ENCODE measurements around the gene IDH3G.

Gene IDH3G

DNA sequence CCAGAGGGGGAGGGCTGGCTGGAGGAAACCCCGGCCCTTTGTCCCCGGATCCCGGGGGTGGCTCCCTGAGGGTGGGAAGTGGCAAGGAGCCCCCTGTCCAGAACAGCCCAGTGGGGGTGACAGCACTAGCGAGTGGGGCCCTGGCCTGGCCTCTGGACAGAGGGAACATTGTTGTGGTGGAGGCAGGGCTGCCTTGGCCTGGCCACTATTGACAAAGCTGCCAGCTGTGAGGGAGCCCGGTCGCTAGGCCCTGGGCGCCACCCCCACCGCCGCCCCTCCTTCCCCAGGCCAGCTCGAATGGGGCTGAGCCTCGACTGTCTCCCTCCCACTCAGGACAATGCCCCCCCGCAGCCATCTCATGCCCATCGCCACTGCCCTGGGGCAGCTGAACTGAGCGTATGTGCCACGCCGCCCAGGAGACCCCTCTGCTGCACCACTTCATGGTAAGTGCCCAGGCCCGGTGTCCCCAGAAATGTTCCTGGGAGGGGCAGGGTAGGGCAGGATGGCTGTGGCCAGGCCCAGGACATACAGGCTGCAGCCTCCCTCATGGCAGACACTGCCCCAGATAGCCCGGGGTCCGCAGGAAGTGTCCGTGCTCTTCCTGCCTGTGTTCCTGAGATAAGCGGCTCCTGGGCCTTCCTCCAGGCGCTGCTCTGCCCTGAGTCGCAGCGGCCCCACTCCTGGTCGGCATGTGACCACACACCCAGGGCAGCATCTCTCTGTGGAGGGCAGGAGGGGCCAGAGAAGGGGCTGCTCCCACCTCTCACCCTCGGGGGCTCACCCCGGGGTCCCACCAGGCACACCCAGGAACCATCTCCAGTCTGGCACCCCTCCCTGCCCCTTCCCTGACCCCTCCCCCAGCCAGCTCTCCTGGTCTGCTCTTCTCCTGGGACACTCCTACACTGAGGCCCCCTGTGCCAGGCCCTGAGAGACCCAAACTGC is 28.8 kb downstream of the IDH3G start:
- Histone ChIP-seq H3K27me3 (replicated peaks; ENCODE audit: control insufficient read depth, insufficient read depth, low read length) (no peaks in the 10 kb centered on the region), H3K4me3 (replicated peaks; ENCODE audit: low read depth, low read length) (no peak overlapping the region), H3K36me3 (ENCODE audit: control insufficient read depth, insufficient read depth, low read length) (no peaks in the 10 kb centered on the region)
- DNase-seq (ENCODE audit: extremely low read depth, insufficient read length): no peak
- TF ChIP-seq, protein P1, sequence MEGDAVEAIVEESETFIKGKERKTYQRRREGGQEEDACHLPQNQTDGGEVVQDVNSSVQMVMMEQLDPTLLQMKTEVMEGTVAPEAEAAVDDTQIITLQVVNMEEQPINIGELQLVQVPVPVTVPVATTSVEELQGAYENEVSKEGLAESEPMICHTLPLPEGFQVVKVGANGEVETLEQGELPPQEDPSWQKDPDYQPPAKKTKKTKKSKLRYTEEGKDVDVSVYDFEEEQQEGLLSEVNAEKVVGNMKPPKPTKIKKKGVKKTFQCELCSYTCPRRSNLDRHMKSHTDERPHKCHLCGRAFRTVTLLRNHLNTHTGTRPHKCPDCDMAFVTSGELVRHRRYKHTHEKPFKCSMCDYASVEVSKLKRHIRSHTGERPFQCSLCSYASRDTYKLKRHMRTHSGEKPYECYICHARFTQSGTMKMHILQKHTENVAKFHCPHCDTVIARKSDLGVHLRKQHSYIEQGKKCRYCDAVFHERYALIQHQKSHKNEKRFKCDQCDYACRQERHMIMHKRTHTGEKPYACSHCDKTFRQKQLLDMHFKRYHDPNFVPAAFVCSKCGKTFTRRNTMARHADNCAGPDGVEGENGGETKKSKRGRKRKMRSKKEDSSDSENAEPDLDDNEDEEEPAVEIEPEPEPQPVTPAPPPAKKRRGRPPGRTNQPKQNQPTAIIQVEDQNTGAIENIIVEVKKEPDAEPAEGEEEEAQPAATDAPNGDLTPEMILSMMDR (IDR thresholded peaks at IDR 0.05; ENCODE audit: insufficient read depth, low read length, poor library complexity, severe bottlenecking): no peak

DNA sequence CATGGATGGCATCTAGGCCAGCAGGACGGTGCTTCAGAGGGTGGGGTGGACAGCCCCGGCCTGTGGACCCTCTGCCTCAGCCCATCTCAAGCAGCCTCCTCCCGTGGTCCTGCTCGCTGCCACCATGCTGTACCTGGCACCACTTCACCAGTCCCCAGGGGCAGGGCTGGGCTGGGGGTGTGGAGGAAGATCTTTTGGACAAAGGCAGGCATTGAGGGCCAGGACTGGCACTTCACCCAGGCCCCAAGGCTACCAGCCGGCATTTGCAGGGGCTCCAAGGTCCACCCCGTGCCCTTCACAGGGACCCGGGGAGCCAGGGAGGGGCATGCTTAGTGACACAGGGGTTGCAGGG is 29.4 kb downstream of the IDH3G start:
- peak; percentile 6 for DNase-seq (ENCODE audit: extremely low read depth, insufficient read length)
- TF ChIP-seq, protein P1 (IDR thresholded peaks at IDR 0.05; ENCODE audit: insufficient read depth, low read length, poor library complexity, severe bottlenecking): no peak
- Histone ChIP-seq H3K4me3 (replicated peaks; ENCODE audit: low read depth, low read length) (no peak overlapping the region), H3K27me3 (replicated peaks; ENCODE audit: control insufficient read depth, insufficient read depth, low read length) (no peaks in the 10 kb centered on the region), H3K36me3 (ENCODE audit: control insufficient read depth, insufficient read depth, low read length) (no peaks in the 10 kb centered on the region)

DNA sequence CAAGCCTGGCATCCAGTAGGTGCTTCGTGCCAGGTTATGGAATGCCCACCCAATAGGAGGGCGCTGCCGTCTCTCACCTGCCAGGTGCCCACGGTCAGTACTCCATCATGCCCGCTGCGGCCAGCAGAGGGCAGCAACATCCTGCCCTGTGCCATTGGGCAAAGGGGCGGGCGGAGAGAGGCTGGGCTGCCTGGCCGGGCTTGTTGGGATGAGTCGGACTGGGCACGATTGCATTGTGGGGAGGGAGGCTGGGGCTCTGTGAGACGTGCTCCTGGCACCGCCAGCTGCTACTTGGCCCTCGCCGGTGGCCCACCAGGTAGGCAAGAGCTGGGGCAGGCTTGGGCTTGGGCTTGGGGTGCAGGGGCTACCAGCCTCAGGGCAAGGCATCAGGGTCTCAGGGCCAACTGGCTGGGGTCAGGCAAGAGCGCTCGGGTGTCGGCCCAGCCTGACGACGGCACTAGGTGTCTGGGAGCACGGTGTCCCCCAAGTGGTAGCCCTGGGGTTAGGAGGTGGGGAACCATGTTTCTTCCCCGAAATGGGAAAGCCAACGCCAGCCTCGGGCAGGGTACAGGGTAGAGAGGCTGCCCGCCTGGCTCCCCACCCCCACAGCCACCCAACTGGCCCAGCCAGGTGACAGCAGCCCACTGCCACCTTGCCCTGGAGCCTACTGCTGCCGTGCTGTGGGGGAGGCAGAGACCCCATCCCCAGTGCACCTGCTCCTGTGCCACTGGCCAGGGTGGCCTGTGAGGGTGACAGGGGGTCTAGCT is 30.0 kb downstream of the IDH3G start, which contains the start of gene PLXNB3:
TSS of gene PLXNB3 (plus strand) at position 261 of the 767 bp plus-strand sequence. CDS start 1,287 bp downstream, outside the sequence.
- no peaks in the 10 kb centered on the region for H3K36me3 ChIP-seq (ENCODE audit: control insufficient read depth, insufficient read depth, low read length)
- peak; percentile 56 for DNase-seq (ENCODE audit: extremely low read depth, insufficient read length)
- TF ChIP-seq, protein P1 (IDR thresholded peaks at IDR 0.05; ENCODE audit: insufficient read depth, low read length, poor library complexity, severe bottlenecking): peak; percentile 88
- H3K4me3 ChIP-seq (replicated peaks; ENCODE audit: low read depth, low read length): no peak within 1 kb of the TSS
- H3K27me3 ChIP-seq (replicated peaks; ENCODE audit: control insufficient read depth, insufficient read depth, low read length): no peaks in the 10 kb centered on the region

DNA sequence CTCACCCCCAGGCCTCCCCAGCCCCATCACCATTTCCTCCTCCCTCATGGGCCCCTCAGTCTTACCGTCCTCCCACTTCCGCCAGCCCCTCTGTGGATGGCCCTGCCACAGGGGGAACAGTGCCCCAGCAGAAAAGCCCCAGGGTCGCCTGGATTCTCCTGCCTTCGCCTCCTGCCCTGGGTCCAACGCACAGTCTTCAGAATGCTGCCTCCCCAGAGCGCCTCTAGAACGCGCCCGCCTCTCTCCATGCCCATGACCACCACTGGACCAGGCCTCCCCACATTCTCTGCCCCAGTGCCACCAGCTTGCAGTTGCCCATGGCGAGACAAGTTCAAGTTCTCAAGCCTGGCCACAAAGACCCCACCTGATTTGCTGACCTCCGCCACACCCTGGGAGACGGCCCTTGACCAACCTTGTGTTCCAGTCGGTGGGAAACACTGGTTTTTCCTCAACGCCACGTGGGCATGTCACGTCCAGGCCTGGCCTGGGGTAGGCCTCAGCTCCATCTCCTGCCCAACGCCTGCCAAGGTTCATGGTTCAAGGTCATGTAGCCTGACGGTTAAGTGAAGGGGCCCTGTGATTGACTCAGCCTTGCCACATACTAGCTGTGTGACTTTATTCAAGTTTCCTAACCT is 30.8 kb downstream of the IDH3G start:
- DNase-seq (ENCODE audit: extremely low read depth, insufficient read length): no peak
- TF ChIP-seq, protein P1 (IDR thresholded peaks at IDR 0.05; ENCODE audit: insufficient read depth, low read length, poor library complexity, severe bottlenecking): no peak
- Histone ChIP-seq H3K36me3 (ENCODE audit: control insufficient read depth, insufficient read depth, low read length) (no peaks in the 10 kb centered on the region), H3K27me3 (replicated peaks; ENCODE audit: control insufficient read depth, insufficient read depth, low read length) (no peaks in the 10 kb centered on the region), H3K4me3 (replicated peaks; ENCODE audit: low read depth, low read length) (no peak overlapping the region)

DNA sequence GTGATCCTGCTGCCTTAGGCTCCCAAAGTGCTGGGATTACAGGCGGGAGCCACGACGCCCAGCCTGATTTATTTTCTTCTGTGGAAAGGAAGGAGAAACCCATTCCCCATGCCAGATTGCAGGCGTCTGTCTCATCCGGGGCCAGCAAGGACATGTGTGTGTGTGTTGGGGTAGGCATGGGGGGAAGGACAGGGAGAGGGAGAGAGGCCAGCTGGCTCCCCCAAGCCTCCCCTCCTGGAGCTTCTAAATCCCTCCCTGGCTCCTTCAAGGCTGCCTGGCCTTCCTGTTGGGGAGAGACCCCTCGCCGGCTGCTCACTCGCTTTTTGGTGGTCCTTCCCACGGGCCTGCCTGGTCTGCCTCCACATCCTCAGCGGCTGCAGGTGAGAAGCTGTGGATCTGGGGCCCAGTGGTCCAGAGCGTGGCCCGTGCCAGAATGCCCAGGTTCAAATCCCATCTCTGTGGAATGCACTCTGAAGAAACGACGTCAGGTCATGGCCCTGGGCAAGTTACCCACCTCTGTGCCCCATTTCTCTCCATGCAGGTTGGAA is 31.5 kb downstream of the IDH3G start:
- Histone ChIP-seq H3K36me3 (ENCODE audit: control insufficient read depth, insufficient read depth, low read length) (no peaks in the 10 kb centered on the region), H3K4me3 (replicated peaks; ENCODE audit: low read depth, low read length) (no peak overlapping the region), H3K27me3 (replicated peaks; ENCODE audit: control insufficient read depth, insufficient read depth, low read length) (no peaks in the 10 kb centered on the region)
- no peak for DNase-seq (ENCODE audit: extremely low read depth, insufficient read length)
- TF ChIP-seq, protein P1 (IDR thresholded peaks at IDR 0.05; ENCODE audit: insufficient read depth, low read length, poor library complexity, severe bottlenecking): no peak

All from GM06990 (cell line).